Activated T-cell treated with anti-CD3 and anti-CD28 coated beads for 1 hour (primary cell): ENCODE results near the gene SORBS1.

Source experiments
- DNase-seq: peaks from one replicate; pipeline ENCODE4 v3.0.0-alpha.2; 2020; ENCODE audit warnings: low read depth

The SORBS1 gene

DNA sequence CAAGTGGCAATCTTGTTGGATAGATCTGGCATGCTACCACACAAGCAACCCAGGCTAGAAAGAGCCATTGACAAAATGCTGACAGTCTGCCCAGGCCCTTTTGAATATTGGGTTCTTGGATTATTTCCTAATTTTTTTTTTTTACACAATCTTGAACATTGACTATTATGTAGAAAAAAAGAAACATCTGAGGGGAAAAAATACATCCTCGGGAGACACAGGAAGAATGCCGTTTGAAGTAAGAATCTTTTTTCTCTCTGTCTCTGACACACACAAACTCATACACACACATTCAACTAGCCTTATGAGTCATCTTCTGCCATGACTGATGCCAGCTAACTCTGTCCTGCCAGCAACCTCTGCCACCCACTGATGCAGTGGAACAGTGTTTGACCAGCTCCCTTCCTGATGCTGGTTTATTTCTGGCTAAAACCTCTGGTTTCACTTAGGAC is 47.2 kb downstream of the SORBS1 start:
- no peak for DNase-seq

DNA sequence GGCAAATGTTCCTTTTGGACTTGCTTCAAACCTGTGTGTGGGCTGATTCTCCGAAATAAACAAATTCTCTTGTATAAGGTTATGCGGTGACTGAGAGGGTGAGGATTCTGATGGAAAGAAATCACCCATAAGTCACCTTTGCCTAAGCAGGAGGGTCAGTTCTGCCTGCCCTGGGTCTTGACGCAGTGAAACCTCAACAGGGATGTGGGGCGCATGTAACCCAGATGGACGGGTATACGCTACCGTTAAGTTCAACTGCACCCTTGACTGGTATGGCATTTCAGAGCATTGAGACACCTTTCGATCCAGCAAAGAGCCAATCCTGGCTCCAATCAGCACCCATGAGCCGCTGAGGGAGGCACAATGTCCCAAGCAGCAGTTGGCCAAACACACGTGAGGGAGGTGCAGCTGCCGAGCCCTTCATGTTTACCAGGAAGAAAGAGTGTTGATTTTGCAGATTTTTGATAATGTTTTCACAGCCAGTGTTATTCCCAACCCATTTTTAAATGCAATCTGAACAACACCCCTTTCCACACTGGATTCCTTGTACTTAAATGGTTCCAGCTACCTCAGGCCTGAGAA is 48.1 kb downstream of the SORBS1 start:
- no peak for DNase-seq

DNA sequence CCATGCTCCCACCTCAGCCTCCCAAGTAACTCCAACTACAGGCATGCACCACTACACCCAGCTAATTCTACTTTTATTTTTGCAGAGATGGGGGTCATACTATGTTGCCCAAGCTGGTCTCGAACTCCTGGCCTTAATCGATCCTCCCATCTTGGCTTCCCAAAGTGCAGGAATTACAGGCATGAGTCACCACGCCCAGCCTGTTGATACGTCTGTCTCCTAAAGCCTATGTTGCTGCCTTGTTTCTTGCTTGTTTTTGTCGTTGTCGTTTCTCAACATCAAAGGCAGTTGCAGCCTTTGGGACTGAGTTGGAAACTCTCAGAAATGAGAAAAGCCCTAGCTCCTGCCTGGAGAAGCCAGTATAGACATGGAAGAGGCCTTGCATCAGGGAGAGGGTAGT is 49.9 kb downstream of the SORBS1 start:
- DNase-seq = no peak

DNA sequence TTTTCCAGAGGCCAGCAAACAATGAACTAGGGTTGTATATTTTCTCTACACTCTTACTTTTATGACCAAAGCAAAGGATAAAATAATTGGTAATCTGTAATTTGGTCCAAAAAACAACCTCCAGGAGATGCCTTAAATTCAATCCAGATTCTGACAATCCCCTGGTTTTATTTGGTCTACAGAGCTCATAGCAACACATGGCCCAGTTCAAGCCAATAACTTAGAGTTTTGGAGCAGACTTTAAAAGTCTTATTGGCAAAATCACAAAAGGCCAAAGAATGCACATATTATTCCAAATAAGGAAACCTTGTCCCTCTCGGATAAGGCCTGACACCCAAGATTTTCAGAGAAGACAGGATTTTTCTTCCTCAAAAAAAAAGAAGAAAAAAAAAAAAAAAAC is 51.9 kb downstream of the SORBS1 start:
- DNase-seq = no peak

DNA sequence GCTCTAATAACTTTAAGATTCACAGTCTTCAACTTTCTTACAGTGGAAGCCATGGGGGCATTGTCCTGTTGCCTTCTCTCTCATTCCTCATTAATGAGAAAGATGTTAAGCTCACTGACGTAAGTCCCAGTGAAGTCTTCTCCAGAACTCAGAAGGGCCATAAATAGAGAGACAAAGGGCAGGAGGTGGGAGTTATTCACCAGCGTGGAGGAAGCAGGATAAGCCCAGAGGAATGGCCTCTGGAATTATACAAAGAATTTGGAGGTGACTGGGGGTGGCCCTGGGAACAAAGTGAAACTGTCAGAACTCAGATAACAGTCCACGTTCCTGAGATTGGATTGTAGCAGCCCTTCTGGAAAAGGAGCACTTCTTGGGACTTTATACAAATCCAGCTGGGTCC is 52.4 kb downstream of the SORBS1 start:
- no peak for DNase-seq

DNA sequence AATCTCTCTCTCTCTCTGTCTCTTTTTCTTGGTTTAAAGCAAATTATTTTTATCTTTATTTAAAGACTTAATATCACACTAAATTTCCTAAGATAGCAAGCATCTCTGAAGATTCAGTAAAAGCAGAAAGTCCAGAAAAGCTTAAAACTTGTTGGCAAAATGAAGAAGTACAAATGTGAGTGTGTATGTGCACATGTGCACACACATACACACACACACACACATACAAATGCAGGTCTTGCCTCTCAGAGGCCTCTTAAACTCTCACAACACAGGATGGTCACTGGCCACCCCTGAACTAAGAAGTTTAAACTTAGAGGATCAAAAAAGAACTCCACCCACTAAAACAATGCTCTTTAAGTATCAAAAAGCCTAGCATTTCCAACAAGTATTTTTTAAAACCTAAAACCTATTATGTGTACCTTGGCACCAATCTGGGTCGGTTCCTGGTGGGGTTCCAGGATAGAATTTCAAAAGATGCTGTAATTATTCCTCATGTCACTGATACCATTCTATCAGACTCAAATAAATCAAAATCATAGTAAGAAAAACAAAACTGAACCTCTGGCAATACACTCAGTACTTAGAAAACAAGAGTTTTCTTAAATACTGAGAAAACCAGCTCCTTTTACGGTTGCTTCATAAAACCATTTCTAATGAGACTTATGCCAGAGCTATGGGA is 55.0 kb downstream of the SORBS1 start:
- no peak for DNase-seq

DNA sequence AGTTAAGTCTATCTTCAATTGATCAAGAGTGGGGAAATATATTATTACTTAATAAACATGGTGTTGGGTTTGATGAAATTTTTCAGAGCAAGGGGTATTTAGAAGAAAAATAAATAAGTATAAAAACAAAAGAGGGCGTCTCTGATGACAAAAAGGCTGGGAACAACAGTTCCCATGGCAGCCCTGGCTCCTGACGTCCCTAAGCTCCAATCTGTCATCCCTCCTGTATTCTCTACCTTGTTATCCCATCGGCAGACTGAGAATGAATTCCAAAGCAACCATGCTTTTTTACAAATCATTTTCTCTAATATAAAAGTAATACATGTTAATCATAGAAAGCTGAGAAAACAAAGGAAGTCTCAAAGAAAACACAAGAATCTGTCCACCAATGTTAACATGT is 55.5 kb downstream of the SORBS1 start:
- no peak for DNase-seq

DNA sequence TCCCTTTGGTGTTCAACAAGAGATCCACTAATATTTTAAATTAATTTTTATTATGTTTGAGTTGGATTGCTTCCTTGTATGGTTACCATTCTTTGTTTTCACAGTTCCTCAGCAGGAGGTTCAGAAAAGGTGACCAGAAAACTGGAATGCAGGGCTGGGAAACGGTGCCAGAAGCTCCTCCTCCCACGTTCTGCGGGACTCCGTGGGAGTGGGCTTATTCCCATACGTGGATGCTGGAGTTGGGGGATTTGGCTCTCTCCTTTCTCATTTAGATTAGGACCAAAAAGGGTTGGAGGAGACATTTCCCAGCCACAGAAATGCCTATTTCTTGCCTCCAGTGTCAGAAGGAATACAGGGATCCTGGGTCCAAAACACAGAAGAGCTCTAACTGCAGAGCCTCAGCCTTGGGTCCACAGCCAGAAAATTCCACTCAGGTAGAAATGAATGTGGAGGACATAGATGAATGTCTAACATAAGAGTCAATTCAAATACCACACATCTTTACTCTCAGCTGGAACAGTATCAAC is 56.0 kb downstream of the SORBS1 start:
- DNase-seq = no peak

DNA sequence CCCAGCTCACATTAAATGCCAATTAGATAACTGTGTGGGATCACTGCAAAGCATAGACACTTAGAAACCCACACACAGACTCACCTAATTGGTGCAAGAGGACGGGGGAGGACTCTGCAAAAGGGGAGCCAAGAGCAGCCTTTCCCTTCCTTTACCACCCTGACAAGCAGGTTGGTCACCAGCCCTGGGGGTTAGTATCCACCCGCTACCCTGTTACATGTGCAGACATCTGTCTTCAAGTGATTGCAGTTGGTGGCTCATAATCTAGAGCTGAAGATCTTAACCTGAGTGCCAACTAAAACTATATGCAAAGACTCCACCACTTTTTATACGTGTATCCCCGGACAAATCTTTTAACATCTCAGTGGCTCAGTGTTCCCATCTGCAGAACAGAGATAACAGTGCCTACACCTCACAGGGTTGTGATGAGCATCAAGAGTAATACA is 56.9 kb downstream of the SORBS1 start:
- DNase-seq = no peak

DNA sequence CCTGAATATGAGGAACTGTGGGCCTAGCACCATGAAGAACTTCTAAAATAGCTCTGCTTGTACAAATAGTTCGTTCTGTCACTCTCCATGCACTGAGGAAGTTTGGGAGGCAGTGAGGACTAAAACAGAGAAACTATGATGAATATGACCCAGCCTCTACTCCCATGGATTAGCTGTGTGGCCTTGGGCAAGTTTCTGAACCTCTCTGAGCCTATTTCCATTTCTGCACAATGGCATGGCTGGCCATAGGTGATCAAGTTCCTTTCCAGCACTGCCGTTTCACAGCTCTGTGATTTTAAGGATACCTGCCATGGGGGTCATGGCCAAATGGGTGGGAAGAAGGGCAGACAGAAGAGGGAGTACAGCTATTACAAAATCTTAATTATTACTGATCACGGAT is 57.6 kb downstream of the SORBS1 start:
- DNase-seq = no peak

DNA sequence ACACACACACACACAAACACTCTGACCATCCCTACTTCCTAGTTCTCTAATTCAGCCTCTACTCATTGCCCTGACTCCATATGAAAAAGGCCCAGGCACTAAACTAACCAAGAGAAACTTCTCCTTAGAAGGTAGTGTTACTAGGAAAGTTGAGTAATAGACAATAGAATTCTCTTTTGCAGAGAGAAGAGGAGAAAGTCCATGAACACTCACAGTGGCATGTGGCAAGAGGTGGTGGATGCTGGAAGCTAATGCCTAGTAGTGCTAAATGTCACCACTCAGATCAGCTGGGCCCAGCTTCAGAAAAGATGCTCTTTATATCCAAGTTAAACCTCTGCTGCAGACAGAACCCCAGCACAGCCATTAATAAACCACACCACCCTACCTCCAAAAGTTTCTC is 58.2 kb downstream of the SORBS1 start:
- no peak for DNase-seq

DNA sequence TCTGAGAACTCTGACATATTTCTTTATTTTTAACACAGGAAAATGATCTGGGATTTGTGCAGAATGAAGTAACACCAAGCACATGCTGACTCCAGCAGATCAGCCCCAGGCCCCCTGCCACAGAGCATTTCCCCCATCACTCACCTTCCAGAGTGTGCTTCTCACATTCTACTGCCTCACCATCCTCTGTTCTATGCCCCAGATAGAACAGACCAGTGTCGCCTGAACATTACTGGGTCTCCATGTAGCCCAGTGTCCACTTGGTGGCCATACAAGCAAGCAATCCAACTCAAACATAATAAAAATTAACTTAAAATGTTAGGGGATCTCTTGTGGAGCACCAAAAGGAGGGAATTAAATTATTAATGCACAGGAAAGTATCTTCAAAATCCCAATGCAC is 58.8 kb downstream of the SORBS1 start:
- no peak for DNase-seq

DNA sequence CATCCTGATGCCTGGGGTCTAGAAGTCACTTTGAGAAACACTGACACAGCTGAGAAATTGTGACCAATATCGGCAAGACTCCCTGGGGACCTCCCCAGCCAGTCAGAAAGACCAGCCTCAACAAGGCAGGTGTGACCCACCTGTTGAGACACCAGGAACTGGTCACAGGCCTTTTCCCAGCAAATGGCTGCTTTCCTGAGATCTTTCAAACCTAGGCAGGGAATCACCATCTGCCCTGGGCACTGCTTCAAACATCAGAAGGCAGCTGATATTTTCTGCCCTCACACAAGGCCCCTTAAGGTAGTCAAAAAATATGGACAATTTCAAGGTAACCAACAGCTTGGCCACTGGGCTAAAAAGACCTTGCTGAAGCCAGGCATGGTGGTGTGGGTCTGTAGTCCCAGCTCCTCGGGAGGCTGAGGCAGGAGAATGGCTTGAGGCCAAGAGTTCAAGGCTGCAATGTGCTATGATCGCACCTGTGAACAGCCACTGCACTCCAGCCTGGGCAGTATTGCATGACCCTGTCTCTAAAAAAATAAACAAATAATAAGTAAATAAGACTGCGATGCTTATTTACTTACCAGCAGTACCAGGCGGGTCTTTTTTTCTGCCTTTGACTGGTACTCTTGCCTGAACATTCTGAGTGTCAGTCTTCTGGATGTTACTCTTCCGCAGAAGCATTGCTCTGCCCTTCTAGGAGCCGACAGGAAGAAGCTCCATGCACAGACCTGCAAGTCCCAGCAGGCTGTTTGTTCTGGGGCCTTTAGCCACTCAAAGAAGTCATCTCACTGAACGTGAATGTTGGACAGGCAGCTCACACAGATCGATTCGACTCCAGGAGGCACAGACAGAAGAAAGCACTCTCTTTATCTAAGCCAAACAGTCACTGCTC is 59.7 kb downstream of the SORBS1 start:
- no peak for DNase-seq

DNA sequence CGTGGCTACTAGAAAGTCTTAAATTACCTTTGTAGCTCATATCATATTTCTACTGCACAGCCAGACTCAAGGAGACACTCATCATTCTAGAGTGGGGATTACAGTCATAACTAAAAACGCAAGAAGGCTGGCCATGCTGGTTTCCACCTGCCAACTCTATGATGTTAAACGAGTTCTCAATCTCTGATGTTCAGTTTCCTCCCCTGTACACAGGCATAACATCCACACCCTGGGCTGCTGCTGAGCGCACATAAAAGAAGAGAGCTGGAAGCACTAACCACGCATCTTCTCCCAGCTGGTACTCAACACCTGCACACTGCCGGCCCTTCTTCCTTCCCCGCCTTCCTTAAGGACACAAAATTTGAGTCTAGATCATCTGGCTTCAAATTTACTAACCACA is 60.5 kb downstream of the SORBS1 start:
- DNase-seq = no peak

DNA sequence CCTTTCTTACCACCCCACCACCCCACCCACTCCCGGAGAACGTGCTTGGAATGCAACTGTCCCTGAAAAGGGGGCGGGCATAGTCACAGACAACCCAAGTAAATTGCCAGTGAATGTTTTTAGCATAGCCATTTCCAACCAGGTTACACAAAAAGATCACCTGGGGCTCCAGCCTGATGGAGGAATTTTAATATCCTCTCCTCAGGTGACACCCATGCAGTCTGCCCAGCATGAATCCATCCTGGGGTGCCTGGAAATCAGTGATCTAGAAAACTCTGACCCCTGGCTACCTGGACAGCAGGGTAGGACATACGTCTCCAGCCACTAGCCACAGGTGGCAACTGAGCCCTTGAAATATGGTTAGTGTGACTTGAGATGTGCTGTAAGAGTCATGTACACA is 61.1 kb downstream of the SORBS1 start:
- no peak for DNase-seq

DNA sequence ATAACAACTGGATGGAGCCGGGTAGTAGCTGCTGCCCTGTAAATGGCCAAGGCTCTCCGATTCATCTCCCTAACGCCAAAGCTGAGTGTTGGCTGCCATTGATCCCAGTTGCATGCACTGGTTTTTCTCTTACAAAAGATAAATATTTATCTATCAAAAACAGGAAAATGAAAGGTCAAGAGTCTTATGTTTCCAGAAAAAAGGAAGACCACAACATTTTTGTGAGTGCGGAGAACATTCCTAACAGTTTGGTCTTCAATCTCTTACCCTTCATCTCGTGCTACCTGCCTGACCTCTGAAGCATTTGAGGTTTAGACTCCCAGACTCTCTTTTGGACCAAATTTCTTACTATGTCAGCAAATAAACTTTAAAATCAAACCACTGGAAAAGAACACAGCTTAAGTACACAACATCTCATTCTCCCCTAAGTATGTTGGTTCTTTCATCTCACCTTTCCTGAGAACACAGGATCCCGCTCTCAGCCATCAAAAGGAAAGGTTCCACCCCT is 61.6 kb downstream of the SORBS1 start:
- DNase-seq = no peak

DNA sequence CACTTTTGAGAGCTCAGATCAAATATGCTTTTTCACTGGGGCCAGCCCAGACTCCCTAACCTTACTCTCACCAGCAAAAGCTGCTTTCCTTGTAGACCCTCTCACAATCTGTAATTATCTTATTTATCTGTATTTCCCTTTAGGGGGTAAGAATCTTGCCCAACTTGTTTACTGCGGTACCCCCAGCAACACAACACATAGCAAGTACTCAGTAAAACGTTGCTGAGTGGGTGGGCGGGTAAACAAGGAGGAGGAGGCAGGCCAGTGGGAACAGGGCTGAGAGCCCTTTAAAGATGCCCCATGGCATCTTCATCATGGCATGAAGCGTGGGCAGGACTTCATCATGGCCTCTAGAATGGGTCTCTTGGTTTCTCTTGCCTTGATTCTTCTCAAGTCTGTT is 64.2 kb downstream of the SORBS1 start:
- no peak for DNase-seq

DNA sequence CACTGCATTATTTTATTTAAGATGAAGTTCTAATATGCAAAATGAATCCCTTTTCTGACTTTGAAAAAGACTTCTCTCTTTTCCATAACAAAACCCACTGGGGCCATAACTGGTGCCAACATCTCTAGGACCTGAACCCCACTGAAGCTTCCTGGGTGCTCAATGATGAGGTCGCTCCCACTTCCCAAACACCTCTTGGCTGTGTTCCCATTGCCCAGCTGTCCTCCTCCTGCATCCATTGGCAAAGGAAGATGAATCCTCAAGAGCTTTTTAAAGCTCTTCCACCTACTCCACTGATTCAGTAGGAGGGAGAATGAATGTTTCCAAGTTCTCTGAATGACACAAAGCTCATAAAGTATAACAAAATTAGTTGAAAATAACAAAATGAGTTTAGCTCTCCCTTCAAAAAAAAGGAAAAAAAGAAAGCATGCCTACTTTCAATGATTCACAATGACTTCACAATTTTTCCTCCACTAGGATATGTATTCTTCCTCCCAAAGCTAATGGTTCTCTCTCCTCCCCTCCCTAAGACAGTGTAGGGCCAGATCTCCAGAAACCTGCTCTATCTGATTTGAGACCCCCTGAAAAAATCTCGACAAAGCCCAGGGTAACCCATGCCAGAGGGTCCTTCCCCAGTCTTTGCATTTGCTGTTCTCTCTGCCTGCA is 64.8 kb downstream of the SORBS1 start:
- no peak for DNase-seq

DNA sequence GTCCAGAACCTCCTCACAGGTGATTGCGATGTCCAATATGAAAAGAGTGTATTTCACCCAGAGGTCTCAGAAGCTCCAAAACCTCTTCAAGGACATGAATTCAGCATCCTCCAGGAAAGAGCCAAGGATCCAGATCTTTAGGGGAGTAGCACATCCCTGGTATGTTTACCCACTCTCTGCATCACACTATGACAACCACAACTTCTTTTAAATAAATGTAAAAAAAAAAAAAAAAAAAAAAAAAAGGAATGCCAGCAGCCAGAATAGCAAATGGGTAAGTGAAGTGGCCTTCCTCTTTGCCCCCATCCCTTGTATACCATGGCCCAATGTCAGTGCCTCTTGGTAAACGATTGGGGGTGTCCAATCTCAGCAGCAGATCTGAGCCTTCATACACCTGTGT is 67.3 kb downstream of the SORBS1 start:
- DNase-seq = no peak

DNA sequence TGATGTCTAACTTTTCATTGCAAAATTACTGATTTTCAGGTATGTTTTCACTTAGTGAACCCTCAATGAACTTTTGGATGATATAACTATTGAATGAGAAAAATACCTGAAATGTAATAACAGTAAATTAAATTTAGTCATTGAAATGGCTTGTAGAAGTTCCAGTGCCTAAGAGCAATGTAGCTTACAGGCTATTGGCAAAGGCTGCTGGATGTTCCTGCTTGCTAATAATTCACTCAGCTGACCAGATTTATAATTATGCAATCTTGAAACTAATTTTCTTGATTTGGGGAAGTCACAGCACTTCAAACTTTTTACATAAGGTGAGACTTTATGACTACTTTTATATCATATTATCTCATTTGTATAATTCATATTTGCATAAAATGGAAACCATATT is 73.2 kb downstream of the SORBS1 start:
- no peak for DNase-seq

DNA sequence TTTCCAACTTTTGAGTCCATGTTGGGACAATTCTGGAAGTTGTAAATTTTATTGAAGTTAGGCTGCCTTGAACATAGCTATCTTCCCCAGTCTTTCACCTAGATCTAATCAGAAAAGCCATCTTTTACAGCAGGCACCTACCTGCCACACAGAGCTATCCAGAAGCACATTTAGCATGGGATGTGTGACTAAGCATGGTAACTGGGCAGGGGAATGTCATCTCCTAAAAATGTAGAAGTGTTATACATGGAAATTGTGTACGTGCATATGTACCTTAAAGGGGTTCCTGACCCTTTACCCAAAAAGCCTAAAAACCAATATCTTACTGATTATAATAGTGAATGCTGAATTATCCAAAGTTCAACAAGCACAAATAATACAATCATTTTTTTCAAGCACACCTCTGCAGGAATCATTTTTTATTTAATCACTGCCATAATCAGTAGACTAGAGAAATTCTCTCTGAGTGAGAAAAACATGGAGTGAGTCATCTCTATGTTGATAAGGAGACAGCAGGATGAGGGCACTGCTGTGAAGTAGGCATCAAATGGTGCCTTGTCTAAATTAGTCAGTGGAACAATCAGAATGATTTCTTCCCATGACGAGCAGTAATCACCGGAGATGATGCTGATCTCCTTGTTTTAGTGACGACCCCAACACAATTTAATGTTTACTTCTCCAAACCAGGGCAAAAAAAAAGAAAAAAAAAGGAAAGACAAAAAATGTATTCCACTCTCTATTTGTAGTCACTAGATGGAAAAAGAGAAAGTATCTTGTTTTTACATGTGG is 75.9 kb downstream of the SORBS1 start:
- no peak for DNase-seq
